K562 (cell line): ENCODE measurements around the gene COL28A1. TPM values are rescaled to one million over a fixed set of nuclear protein-coding genes. Genes with fewer than 3 reads are reported as not detected.

Experiments
- ATAC-seq: fragments of 200-7000 bp; cut with Tn5 transposase; 3 replicates; pipeline ENCODE4 v1.9.1; 2020; ENCODE audit warnings: moderate library complexity
- BruUV-seq: library from RNA; stranded (reverse); fragments of 400-500 nt; replicated peaks from 2 replicates; lab custom pipeline; 2021; lab: Mats Ljungman, UMichigan
- CTCF ChIA-PET: fragments of 300-600 bp; formaldehyde crosslinking; extraction: SDS; loops from one replicate; lab custom pipeline; 2021; ENCODE audit warnings: low intra/inter-chr PET ratio; lab: Yijun Ruan, JAX
- POLR2A ChIA-PET: fragments of 300-600, 350-650 bp; sonication (Branson Sonifier 250); formaldehyde crosslinking; extraction: SDS; loops from one replicate; lab custom pipeline; 2021; ENCODE audit warnings: antibody characterized with exemption, inconsistent platforms; lab: Yijun Ruan, JAX
- DNase-seq, 4 experiments: peaks; one replicate each; pipeline versions ENCODE4 v3.0.0 to v3.0.0-alpha.2; 2011 to 2018; ENCODE audit warnings: low spot score in 3 of 4, mixed read lengths in 3 of 4; ENCODE audit errors: extremely low read depth in 1 of 4
- FAIRE-seq: peaks from 2 replicates; lab custom pipeline; 2011; peaks lifted over from hg19 to GRCh38; lab: Jason Lieb, UNC
- H2AFZ ChIP-seq: 2 replicates; pipeline ENCODE4 v1.6.0; 2011; ENCODE audit warnings: low read depth, low read length, control low read depth, inconsistent platforms
- H3K27ac ChIP-seq: fragments of 200-600 bp; 3 replicates; pipeline ENCODE4 v1.8.0; 2011; ENCODE audit warnings: low read depth, mild to moderate bottlenecking, control low read depth, inconsistent platforms, low read length, moderate library complexity, mixed read lengths; ENCODE audit errors: extremely low read depth
- H3K27me3 ChIP-seq, 2 experiments: fragments of 300-600 bp in 1 of 2; 2 replicates in 1 of 2; 3 replicates in 1 of 2; pipeline versions ENCODE4 v1.6.0 to v1.8.0; 2011; ENCODE audit warnings: inconsistent platforms in 2 of 2, low read length in 2 of 2, mild to moderate bottlenecking in 1 of 2, mixed read lengths in 1 of 2, moderate library complexity in 1 of 2; ENCODE audit not compliant: control insufficient read depth in 2 of 2, insufficient read depth in 2 of 2
- H3K36me3 ChIP-seq: fragments of 300-600 bp; 3 replicates; pipeline ENCODE4 v1.8.0; 2011; ENCODE audit warnings: mild to moderate bottlenecking, low read length, inconsistent platforms; ENCODE audit not compliant: control insufficient read depth, insufficient read depth
- H3K4me1 ChIP-seq, 2 experiments: fragments of 200-600 bp in 1 of 2; replicated peaks in 1 of 2; 2 replicates in 1 of 2; 3 replicates in 1 of 2; pipeline versions ENCODE4 v1.5.1 to v1.8.0; 2011; ENCODE audit warnings: inconsistent platforms in 2 of 2, low read length in 2 of 2, mild to moderate bottlenecking in 1 of 2, mixed read lengths in 1 of 2, moderate library complexity in 1 of 2; ENCODE audit not compliant: control insufficient read depth in 2 of 2, insufficient read depth in 2 of 2
- H3K4me2 ChIP-seq: 2 replicates; pipeline ENCODE4 v1.6.1; 2011; ENCODE audit warnings: low read length, control low read depth, inconsistent platforms, mixed read lengths; ENCODE audit not compliant: insufficient read depth
- H3K4me3 ChIP-seq: fragments of 200-600 bp; sonication (generic), shearing (Covaris generic); 2 replicates; pipeline ENCODE4 v1.5.1; 2016; ENCODE audit warnings: control low read depth, inconsistent platforms
- H3K79me2 ChIP-seq: fragments of 200-600 bp; 3 replicates; pipeline ENCODE4 v1.8.0; 2011; ENCODE audit warnings: low read length, inconsistent platforms; ENCODE audit not compliant: control insufficient read depth, insufficient read depth
- H3K9ac ChIP-seq, 2 experiments: 2 replicates each; pipeline versions ENCODE4 v1.6.0 to v1.6.1; 2011; ENCODE audit warnings: low read depth in 2 of 2, low read length in 2 of 2, control low read depth in 1 of 2, inconsistent platforms in 1 of 2, mild to moderate bottlenecking in 1 of 2, mixed read lengths in 1 of 2; ENCODE audit not compliant: insufficient read depth in 1 of 2
- H3K9me1 ChIP-seq: one replicate; pipeline ENCODE4 v1.6.0; 2011; ENCODE audit warnings: inconsistent platforms, mild to moderate bottlenecking, low read length, moderate library complexity; ENCODE audit not compliant: control insufficient read depth, insufficient read depth
- H3K9me3 ChIP-seq: replicated peaks from 2 replicates; pipeline ENCODE4 v1.5.1; 2011; ENCODE audit warnings: low read depth, low read length, inconsistent platforms; ENCODE audit not compliant: control insufficient read depth, insufficient read depth
- H4K20me1 ChIP-seq: replicated peaks from 2 replicates; pipeline ENCODE4 v1.6.1; 2011; ENCODE audit warnings: low read length, inconsistent platforms, mixed read lengths; ENCODE audit not compliant: control insufficient read depth, insufficient read depth
- ASH1L ChIP-seq: fragments of 450-650 bp; IDR thresholded peaks from 2 replicates; pipeline ENCODE4 v1.6.1; 2018; ENCODE audit warnings: borderline replicate concordance, mild to moderate bottlenecking, low read depth; ENCODE audit not compliant: partially characterized antibody
- MAX ChIP-seq: sonication (generic); formaldehyde crosslinking; IDR thresholded peaks from 2 replicates; pipeline ENCODE4 v1.9.0; 2022; ENCODE audit warnings: mild to moderate bottlenecking, missing genetic modification reagents
- NFYB ChIP-seq: IDR thresholded peaks from 2 replicates; pipeline ENCODE4 v1.6.1; 2011; ENCODE audit warnings: mild to moderate bottlenecking, moderate library complexity; ENCODE audit not compliant: insufficient read length; ENCODE audit errors: extremely low read depth
- ZKSCAN8 ChIP-seq: fragments of 200-800 bp; sonication (Bioruptor generic); IDR thresholded peaks from 2 replicates; pipeline ENCODE4 v1.6.1; 2016; ENCODE audit warnings: missing genetic modification characterization, missing compliant biosample characterization
- WGBS: fragments of 100-300 bp; shearing (Covaris generic); methylation state at CpG from one replicate; pipeline ENCODE4 v1.1.6; 2016; ENCODE audit warnings: low coverage, mixed read lengths; ENCODE audit not compliant: insufficient coverage; ENCODE audit errors: missing lambda C conversion rate; 5-methylcytosine and 5-hydroxymethylcytosine counted together
- in situ Hi-C: fragments of 300-500 bp; cut with MboI; formaldehyde crosslinking; loops from 4 replicates; pipeline ENCODE4 v1.15.0; 2018; ENCODE audit warnings: inconsistent platforms, mixed read lengths
- intact Hi-C: fragments of 100-400 bp; cut with micrococcal nuclease; formaldehyde crosslinking; loops from 2 replicates; pipeline ENCODE4 v1.14.2; 2022
- polyA plus RNA-seq, 8 experiments: library from polyadenylated mRNA; depleted of rRNA in 4 of 8; stranded (reverse) in 5 of 8; unstranded in 3 of 8; fragments of >200 nt; fragmentation: Nextera tagmentation in 2 of 8; fragmentation: Illumina TruSeq in 1 of 8; extraction: Ambion mirVana in 2 of 8; extraction: Trizol in 1 of 8; gene quantifications; 2 replicates each; pipeline versions ENCODE4 v1.2.1 to v1.2.3, GENCODE V29; 2011 to 2014; ENCODE audit warnings: inconsistent platforms in 1 of 8, missing spikeins in 1 of 8
- total RNA-seq, 7 experiments: library from RNA; depleted of rRNA in 6 of 7; stranded (reverse); fragments of >200 nt in 6 of 7; fragmentation: Illumina TruSeq in 2 of 7; extraction: Trizol in 2 of 7; gene quantifications; 2 replicates each; pipeline versions ENCODE4 v1.2.1 to v1.2.3, GENCODE V29; 2011 to 2021; ENCODE audit warnings: low replicate concordance in 1 of 7
- TF ChIP-seq, protein P1 (sequence below): fragments of 250-450 bp; sonication (Bioruptor Pico); IDR thresholded peaks from 2 replicates; pipeline ENCODE4 v1.4.0; 2020; ENCODE audit warnings: mild to moderate bottlenecking, moderate library complexity

Gene COL28A1
- total and polyA plus RNA-seq, 9 of the 15 experiments (the other 6 are each of a cell fraction or from before 2014, with no cell fraction given), result 0.03 to 0.13 (median 0.05) TPM; not detected in 3

DNA sequence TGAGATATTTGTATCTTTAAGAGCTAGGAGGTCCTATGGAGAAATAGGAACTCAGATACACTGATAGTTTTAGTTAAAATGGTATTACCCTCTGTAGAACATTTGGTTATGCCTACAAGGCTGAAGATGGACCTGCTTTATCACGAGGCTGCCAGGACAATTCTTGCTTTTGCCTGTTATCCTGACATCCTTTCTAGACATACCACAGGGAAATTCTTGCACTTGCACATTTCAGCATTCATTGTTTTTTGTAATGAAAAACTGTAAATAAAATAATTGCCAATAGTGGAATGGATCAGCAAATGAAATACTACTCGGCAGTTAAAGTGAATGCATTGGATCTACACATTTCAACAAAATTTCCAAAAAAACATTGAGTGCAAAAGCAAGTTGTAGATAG, 9.7 kb downstream of the COL28A1 start:
- DNase-seq (no peak), FAIRE-seq (no peak), ATAC-seq (no peak)
- no TSS peak for BruUV-seq
- intact Hi-C loops, result loop anchor here (10.0 kb wide), 1 partner anchor 769 kb away; no protein-coding TSS in a partner anchor
- Histone ChIP-seq H3K9me3 (no peaks in the 10 kb centered on the region), H3K27ac (no peak overlapping the region), H4K20me1 (no peaks in the 10 kb centered on the region), H3K4me2 (no peak overlapping the region), H3K36me3 (no peaks in the 10 kb centered on the region), H2AFZ (no peak overlapping the region), H3K9me1 (no peaks in the 10 kb centered on the region)
- WGBS, result 4% methylated on average over 2 of the region's 2 CpGs
- TF ChIP-seq ZKSCAN8 (CRISPR knock-in tag), result no peak
- no peak for TF ChIP-seq NFYB
- TF ChIP-seq ASH1L, result no peak
- TF ChIP-seq MAX (CRISPR knock-in tag), result no peak
- TF ChIP-seq, protein P1, sequence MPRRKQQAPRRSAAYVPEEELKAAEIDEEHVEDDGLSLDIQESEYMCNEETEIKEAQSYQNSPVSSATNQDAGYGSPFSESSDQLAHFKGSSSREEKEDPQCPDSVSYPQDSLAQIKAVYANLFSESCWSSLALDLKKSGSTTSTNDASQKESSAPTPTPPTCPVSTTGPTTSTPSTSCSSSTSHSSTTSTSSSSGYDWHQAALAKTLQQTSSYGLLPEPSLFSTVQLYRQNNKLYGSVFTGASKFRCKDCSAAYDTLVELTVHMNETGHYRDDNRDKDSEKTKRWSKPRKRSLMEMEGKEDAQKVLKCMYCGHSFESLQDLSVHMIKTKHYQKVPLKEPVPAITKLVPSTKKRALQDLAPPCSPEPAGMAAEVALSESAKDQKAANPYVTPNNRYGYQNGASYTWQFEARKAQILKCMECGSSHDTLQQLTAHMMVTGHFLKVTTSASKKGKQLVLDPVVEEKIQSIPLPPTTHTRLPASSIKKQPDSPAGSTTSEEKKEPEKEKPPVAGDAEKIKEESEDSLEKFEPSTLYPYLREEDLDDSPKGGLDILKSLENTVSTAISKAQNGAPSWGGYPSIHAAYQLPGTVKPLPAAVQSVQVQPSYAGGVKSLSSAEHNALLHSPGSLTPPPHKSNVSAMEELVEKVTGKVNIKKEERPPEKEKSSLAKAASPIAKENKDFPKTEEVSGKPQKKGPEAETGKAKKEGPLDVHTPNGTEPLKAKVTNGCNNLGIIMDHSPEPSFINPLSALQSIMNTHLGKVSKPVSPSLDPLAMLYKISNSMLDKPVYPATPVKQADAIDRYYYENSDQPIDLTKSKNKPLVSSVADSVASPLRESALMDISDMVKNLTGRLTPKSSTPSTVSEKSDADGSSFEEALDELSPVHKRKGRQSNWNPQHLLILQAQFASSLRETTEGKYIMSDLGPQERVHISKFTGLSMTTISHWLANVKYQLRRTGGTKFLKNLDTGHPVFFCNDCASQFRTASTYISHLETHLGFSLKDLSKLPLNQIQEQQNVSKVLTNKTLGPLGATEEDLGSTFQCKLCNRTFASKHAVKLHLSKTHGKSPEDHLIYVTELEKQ, result no peak
- TF ChIP-seq, all 486 proteins: peak for 0
- ChIA-PET CTCF (no interaction called here), POLR2A (no interaction called here)
- in situ Hi-C loops, result no loop called here
- no peaks in the 10 kb centered on the region for H3K79me2 ChIP-seq
- no peaks in the 10 kb centered on the region for H3K4me1 ChIP-seq
- no peak overlapping the region for H3K4me3 ChIP-seq
- no peak overlapping the region for H3K9ac ChIP-seq
- H3K27me3 ChIP-seq, result peaks cover 0 to 9% of the 10 kb centered on the region in 2 experiments; a peak in 1 of 5 replicates
